T follicular helper cell (primary cell): ENCODE measurements around the gene LGI4.
"Not testable (repeated sequence)": the region's sequence is repeated elsewhere in the genome, so short reads cannot be mapped to it uniquely, and the experiment has no call there.

ENCODE experiments used
- DNase-seq: peaks from one replicate; pipeline ENCODE4 v3.0.0-alpha.2; 2020; ENCODE audit warnings: low read depth

The LGI4 gene

DNA sequence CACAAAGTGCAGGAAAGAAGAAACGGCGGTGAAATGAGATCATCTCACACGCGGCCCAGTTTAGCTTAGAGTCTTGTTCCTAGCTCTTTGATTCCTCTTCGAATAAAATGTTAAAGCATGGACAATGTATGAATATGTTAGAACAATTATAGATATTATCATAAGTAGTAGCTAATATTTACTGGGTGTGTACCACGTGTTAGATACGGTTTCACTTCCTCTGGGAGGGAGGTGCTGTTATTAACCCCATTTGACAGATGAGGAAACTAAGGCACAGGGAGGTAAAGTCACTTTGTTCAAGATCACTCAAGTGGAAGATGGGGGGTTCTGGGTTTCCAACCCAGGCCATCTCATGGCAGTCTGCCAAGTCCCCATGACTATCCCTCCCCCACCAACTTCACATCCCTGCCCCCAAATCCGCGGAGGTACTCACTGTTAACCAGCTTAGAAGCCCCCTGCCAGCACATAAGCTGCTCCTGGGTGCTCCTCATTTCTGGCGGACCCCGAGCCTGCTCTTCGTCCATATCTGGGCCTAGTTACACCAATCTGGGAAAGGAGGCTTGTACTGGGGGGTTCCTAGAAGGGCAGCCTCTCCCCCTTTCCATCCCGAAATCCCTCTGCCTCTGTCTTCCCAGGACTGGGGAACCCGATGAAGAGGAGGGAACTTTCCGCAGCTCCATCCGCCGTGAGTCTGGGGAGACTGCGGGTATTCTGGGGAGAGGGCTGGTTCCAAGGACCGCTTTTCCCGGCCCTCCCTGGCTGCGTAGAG, 7.2 kb upstream of the LGI4 start:
- DNase-seq = no peak

DNA sequence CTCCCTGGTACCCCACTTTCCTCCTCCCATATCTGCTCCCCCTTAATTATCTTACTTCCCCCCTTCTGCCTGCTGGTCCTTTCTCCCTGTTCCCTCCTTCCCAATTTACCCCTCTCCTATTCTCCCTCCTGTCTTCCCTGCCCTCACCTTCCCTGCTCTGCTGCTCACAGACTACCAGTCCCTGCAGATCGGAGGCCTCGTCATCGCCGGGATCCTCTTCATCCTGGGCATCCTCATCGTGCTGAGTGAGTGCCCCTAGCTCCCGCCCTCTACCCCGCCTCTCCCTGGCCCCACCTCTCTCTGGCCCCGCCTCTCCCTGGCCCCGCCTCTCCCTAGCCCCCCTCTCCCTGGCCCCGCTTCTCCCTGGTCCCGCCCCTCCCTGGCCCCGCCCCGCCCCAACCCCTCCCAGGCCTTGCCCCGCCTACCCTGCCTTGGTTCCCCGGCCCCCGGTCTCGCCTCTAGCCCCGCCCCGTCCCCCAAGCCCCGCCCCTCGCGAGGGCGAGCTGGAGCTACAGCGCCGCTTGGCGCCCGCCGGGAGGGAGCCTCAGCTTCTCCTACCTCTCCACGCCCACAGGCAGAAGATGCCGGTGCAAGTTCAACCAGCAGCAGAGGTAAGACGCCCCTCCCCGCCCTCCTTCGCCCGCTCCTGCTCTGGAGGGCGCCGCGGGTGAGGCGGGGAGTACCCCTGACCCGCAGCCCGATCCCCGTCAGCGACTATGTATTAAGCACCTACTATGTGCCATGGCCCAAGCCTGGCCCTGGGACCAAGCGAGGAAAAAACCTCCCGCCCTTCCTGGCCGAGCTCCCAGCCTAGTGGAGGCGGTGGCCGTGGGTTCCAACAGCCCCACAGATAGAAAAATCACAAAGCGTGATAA, 6.3 kb upstream of the LGI4 start:
- peak; percentile 96 for DNase-seq

DNA sequence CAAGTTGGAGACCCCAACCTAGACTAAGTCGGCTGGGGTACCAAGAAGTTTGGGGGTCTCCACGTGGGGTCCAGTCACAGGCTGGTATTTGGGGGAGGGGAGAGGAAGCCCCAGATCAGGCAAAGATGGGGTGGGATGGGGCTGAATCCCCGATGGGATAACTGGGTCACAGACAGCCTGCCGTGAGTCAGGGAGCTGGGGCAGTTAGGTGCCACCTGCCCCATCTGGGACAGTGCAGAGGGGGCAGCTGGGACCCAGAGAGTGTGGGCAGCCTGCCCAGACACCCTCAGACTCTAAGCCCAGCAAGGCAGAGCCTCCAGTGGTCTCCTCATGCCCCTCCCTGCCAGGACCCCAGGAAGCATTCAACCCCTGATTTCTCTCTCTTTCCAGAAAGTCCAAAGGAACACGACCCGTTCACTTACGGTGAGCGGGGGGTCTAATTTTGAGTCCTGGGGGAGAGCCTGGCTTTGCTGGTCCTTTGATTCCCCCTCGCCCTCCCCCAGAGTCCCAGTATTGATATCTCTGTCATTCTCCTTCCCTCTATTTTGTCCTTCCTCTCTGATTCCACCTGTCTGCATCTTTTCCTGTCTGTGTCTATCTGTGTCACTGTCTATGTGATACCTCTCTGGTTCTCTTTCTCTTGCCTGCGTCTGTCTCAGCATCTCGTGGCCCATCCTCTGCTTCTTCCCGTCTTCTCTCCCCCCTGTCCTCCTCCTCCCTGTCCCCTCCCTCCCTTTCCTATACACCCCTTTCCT, 5.5 kb upstream of the LGI4 start:
- DNase-seq = no peak

DNA sequence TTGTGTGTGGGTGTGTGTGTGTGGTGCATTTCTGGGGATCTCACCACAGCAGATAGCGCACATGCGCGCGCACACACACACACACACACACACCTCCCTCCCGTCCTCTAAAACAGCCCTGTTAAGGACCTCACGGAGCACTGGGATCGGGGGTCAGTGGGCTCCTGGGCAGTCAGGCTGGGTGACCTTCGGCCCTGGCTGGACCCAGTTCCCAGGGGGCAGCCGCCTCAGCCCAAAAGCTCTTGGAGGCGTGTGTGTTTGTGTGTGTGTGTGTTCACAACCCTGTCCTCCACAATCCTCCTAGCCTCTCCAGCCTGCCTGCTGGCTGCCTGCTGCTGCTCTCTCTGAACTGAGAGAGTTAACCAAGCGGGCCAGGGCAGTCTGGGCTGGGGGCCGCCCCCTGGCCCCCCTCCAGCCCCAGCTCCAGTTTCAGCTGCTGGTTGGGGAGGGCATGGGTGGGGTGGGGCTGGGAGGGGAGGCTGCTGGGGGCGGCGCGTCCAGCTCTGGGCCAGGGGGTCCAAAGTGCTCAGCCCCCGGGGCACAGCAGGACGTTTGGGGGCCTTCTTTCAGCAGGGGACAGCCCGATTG, 3.5 kb upstream of the LGI4 start, which contains the start of gene FXYD1:
FXYD1 (plus strand) TSS at position 520 of the 588 bp plus-strand sequence. CDS start 1,256 bp downstream, outside the sequence.
- no peak for DNase-seq

DNA sequence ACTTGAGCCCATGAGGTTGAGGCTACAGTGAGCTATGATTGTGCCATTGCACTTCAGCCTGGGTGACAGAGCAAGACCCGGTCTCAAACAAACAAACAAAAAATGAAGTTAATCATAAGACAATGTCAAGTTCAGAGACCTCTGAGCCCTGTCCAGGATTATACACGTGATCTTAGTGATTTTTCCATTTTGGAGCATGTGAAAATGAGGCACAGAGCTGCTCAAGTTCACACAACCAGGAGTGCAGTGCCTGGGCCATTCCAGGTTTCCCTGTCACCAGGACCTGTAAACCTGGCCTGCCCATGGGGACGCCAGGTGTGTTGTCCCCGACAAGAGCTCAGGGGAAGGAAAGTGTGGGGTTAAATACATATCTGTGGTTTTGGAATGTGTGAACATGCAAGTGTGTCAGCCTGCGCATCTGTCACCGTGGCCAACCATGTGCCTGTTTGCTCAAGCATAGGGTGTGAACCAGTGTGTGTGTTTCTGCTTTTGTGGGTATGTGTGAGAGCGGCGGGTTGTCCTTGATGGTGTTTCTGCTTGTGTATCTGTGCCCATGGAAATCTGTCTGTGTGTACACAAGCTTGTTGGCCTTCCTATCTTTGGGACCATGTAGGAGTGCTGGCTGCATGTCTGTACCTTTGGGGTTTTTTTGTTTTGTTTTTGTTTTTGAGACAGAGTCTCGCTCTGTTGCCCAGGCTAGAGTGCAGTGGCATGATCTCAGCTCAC, 2.3 kb upstream of the LGI4 start:
- no peak for DNase-seq

DNA sequence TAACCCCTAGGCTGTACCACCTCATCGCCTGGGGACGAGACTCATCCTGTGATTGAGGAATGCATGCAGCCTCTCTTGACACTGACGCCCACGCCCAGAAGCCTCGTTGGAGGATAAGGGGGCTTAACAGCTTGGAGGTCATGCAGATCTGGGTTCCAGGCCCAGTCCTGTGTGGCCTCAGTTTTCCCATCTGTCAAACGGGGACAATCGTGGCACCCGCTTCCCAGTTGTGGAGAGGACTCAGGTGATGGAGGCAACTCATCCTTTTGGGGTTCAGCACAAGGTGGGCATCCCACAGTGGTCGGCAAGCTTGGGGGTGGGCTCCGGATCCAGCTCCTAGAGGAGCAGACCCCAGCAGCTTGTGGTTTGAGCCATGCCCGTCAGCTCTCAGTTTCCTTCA, 1.4 kb upstream of the LGI4 start:
- no peak for DNase-seq

DNA sequence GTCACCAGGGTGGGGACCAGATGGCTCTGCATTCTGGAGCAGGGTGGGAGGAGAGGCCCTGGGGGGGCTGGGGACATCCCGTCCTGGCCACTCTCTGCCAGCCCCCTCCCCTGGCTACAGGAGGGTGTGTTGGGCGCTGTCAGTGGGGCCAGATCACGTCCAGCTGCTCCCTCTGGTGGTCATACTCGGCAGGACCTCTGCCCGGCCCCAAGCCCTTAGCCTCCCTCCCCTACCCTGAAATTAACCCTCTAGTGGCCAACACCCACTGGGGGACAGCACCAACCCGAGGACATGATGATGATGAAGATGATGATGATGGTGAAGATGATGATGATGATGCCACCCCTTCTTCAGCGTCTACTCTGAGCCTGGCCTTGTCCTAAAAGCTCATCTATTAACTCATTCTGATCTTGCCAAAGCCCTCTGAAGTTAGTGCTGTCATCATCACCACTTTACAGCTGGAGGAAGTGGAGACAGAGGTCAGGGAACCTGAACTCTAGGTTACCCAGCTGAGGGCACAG, 590 bp upstream of the LGI4 start:
- DNase-seq = peak; percentile 32

DNA sequence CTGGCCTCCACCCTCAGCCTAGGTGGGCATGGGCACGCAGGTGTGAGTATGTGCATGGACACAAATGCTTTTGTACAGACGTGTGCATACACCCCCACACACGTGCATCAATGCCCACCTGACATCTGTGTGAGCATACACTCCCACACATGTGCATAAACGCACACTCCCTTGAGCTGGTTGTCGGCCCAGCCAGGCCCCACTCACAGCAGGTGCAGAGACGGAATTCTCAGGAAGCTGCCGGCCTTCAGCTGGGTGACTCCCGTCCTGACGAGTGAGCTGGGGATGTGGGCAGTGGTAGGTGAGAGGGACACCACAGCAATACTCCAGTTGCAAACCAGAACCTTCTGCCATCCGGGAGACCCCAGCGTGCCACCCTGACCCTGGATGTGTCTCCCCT, 1.0 kb downstream of the LGI4 start:
- DNase-seq = no peak

DNA sequence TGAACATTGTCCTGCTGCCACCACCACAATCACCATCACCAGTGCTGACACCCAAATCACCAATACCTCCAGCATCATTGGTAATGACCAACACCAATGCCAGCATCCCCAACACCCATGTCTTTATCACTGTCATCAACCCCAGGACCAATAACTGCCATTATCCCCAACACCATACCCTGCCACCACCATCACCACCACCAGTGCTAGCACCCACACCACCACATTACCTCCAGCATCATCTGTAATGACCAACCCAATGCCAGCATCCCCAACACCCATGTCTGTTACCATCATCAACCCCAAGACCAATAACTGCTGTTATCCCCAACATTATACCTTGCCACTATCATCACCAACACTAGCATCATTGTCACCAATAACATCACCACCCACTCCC, 2.6 kb downstream of the LGI4 start:
- DNase-seq = no peak

DNA sequence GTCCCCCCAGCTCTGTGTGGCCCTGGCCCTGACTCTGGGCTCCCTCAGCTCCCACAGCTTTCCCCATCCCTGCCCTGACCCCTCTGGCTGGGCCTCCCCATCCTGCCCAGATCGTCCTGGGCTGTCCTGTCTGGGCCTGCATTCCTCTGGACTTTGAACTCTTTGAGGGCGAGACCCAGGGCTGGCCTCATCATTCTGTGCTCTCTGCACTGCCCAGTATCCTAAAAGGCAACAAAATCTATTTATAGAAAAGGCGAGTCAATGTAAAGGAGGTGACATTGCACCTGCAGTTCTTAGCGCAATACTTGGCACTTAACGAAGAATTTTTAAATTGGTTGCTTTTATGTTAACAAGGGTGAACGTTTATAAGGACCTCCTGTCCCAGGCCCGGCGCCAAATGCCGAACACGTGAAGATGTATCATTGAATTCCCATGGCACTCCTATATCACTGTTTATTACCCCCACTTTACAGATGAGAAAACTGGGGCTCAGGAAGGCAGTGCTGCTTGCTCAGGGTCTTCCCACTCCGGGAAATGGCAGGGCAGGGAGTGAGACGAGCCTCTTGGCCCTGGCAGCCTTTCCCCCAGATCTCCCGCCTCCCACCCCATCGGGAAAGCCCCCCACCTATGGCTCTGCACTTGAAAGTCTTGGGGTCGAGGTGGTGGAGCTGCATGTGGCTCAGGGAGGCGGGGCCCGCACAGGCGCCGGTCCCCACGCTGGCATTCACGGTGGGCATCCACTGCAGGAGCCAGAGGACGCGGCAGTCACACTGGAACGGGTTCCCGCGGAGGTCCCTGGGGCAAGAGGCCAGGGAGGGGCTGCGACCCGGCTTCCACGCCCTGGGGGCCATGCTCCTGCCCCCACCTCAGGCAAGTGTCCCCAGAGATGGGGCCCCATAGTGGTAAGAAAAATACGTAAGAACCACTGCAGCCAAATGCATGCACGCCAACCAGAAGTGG, 3.8 kb downstream of the LGI4 start:
- no peak for DNase-seq

DNA sequence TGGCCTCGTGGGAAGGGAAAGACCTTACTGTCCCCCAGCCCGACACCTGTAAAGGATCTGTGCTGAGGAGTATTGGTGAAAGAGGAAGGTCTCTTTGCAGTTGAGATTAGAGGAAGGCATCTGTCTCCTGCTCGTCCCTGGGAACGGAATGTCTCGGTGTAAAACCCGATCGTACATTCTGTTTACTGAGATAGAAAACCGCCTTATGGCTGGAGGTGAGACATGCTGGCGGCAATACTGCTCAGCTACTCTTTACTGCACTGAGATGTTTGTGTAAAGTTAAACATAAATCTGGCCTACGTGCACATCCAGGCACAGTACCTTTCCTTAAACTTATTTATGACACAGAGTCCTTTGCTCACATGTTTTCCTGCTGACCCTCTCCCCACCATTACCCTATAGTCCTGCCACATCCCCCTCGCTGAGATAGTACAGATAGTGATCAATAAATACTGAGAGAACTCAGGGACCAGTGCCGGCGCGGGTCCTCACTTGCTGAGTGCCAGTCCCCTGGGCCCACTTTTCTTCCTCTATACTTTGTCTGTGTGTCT, 5.1 kb downstream of the LGI4 start:
- not testable (repeated sequence) for DNase-seq

DNA sequence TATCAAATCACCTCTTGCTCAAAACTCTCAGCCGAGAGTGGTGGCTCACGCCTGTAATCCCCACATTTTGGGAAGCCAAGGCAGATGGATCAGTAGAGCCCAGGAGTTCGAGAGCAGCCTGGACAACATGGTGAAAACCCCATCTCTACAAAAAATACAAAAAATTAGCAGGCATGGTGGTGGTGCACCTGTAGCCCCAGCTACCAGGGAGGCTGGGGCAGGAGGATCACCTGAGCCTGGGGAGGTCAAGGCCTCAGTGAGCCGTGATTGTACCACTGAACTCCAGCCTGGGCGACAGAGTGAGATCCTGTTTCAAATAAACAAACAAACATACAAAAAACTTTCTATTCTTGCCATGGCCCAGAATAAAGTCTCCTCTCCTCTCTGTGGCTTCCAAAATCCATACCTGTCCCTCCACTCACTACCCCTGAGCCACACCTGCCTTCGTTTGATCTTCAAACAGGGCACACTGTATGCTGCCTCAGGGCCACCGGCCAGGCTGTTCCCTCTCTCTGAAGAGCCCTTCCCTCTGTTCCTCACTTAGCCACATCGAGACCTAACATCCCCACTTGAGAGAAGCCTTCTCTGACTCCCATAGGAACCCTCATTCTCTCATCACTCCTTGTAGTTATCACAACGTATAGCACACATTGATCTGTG, 6.3 kb downstream of the LGI4 start:
- DNase-seq = no peak

DNA sequence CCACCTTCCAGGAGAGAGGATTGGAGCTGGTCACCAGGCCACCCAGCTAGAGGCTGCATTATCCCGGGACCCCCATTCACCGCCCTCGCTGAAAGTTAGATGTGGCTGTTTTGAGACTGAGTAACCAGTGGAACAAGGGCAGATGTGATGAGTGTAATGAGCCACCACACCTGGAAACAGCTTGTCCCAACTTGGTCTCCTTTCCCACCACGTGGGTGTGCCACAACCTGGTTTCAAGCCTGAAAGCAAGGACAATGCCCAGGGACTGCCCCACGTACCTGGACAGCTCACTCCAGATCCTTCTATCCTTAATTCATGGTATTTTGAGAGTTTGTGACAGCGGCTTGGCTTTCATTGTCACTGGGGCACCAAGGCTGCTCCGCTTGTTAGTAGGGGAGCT, 7.0 kb downstream of the LGI4 start:
- no peak for DNase-seq

DNA sequence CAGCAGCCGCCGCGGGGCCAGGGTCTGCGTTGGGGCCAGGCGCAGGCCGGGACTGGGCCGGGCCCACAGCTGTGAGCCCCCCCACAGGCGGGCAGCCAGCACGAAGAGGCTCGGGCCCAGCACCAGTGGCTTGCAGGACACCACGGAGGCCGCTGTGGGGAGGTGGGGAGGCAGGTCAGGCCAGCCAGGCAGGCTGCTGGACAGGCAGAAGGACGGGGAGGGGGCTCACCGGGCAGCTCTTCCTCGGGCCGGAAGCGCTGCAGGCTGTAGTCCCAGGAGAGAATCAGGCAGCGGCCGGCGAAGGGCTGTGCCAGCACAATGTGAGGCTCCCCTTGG, 8.3 kb downstream of the LGI4 start:
- DNase-seq = no peak

DNA sequence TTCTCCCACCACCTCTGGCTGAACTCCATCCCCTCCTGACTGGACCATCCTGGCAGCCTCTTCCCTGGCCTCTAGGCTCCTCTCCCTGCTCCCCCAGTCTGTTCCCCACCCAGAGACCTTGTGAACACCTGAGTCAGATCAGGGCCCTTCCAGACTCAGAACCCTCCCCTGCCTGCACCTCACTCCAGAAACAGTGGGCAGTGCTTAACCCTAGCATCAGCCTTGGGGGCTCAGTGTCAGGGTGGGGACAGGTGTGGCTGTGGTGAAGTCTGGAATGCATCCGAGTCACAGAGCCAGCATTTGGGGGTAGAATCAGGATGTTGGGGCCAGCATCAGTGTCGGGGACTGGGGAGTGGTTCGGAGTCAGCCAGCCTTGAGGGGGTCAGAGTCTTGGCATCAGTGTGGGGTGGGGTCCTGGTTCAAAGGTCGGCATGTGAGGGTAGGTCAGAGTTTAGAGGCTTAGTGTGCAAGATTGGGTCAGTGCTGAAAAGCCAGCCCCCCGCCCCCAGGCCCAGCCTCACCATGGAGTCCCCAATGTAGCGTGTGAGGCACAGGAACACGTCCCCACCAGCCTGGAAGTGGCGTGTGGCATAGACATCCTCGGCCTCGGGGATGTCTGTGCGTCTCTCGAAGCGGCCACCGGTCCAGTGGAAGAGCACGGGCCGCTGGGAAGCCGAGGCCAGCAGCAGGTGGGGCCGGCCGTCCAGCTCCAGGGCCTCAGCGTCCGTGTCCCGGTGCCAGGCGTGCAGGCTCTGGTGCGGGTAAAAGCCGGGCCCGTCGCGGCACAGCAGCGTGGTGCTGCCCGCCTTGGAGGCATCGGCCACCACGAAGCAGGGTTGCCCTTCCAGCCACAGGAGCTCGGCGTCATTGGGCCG, 8.9 kb downstream of the LGI4 start:
- no peak for DNase-seq

DNA sequence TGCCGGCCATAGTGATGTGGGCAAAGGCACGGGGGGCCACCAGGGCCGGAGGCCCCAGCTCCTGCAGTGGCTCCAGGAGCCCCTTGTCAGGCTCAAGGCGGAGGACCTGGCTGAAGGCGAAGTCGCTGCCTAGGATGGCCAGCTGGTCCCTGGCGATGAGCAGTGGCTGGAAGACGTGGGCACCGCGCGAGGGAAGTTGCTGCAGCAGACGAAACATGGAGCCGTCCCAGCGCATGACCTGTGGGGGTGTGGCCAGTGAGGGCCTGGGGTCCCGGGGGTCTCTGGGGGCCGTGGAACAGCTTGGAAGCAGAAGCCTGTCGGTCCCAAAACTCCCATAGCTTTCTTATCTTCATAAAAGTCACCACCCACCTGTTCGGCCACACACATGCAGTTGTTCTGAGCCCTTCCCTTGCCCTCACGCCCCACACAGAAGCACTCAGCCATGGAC, 9.6 kb downstream of the LGI4 start:
- DNase-seq = no peak

DNA sequence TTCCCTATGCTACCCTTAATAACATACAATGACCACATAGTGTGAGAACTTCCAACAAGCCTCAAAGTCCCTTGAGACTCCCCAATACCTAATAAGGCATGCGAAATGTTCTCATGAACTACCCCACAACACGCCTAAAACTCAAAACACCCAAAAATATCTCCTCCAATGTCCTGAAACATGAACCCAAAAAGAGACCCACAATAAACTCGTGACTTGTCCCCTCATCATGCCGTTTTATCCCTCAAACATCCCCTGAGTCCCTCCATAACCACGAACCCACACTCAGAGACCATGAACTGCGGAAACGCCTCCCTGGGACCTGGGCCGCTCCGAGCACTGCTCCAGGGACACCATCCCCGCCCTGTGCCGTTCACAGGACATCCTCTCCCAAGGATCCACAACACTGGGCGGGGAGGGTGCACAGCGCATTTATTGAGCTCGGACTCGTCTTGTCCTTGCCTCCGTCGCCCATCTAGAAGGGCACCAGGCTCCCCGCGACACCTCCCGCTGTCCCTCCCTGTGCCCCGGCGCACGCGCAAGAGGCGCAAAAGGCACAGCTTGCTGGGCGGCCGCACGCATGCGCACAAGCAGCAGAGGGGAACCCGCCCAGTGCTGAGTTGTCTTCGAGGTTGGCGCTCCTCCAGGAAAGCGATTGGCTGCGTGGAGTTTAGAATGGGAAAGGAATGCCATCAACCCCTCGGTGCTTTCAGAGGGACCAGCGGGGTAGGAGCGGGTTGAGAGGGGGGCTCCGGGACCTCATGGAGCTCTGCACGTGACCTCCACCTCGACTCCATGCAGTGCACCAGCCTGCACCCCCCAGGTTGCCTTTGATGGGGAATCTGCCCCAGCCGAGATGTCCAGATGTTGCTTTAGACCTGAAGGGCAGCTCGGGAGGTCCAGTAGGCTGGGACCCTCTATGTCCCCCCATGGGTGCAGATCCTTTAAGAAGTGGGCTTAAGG, 10.5 kb downstream of the LGI4 start:
- peak; percentile 77 for DNase-seq
